Mammary epithelial cell (primary cell): ENCODE results near the gene AUTS2.

Source experiments
- CTCF ChIP-seq, 2 donors: IDR thresholded peaks in 1 of 2; conservative IDR thresholded peaks in 1 of 2; 2 replicates each; pipeline ENCODE4 v1.5.1; 2011 to 2012; ENCODE audit warnings: inconsistent platforms in 2 of 2, low read length in 2 of 2, mild to moderate bottlenecking in 2 of 2, control low read depth in 1 of 2, low read depth in 1 of 2; ENCODE audit not compliant: insufficient read depth in 1 of 2; ENCODE audit errors: extremely low read depth in 1 of 2
- EZH2 ChIP-seq: IDR thresholded peaks from 2 replicates; pipeline ENCODE4 v1.6.1; 2012; ENCODE audit warnings: low read length, inconsistent platforms, borderline replicate concordance

GRCh38 chr7:70542750-70543376, 944.6 kb downstream of the AUTS2 start:
- TF ChIP-seq CTCF (conservative IDR thresholded peaks at IDR 0.05 in 1 of 2, IDR thresholded peaks at IDR 0.05 in 1 of 2; ENCODE audit: extremely low read depth in 1 of 2, insufficient read depth in 1 of 2, low read depth in 1 of 2, low read length in 2 of 2) = no peak
- no peak for TF ChIP-seq EZH2
